Putamen (tissue), 1 donor: ENCODE data around the gene BIVM.
"Not testable (repeated sequence)": the region's sequence is repeated elsewhere in the genome, so short reads cannot be mapped to it uniquely, and the experiment has no call there.

ENCODE experiments used
- DNase-seq: peaks from one replicate; pipeline ENCODE4 v3.0.0-alpha.2; 2016; ENCODE audit warnings: low spot score

Gene BIVM, protein sequence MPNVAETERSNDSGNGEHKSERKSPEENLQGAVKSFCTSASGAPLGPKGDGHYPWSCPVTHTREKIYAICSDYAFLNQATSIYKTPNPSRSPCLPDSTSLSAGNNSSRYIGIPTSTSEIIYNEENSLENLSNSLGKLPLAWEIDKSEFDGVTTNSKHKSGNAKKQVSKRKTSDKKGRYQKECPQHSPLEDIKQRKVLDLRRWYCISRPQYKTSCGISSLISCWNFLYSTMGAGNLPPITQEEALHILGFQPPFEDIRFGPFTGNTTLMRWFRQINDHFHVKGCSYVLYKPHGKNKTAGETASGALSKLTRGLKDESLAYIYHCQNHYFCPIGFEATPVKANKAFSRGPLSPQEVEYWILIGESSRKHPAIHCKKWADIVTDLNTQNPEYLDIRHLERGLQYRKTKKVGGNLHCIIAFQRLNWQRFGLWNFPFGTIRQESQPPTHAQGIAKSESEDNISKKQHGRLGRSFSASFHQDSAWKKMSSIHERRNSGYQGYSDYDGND

DNA sequence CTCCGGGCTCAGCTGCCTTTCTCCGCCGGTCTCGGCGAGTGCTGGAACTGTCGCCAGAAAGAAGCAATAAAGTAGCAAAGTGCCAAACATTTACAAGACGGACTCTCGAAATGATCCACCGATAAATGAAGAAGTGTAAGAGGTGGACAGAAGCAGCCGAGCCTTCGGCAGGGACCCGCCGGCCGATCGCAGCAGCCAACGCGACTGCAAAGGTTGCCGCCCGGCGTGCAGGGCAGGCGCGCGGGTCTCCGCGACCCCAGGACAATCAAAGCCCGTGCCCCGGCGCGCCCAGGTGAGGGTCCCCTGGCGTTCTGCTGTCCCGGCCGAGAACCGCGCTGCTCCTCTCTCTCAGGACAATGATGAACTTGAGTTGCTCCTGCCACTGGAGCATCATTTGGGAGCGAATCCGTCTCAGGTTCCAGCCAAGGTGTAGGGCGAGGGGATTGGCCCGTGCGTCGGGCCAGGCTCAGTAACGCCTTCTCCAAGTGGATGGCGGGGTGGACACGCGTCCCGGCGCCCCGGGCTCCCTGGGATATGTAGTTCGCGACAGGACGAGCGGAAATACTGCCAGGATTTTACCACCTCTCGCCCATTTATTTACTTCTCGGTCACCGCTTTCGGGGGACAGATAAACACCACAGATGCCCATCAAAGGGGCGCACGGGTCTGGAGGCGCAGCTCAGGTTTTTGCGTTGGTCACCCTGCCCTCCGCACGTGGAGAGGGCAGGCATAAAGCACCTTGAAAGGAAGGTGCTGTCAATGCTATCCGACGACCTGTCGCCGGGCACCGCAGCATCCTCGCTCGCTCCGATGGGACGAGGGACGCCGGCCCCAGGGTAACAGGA lies at the start of gene BIVM, which contains the start of gene POGLUT2:
BIVM (plus strand) TSS at position 539 of the 845 bp plus-strand sequence. CDS start 8,149 bp downstream, outside the sequence.
POGLUT2 (minus strand) TSS at position 396 of the 845 bp plus-strand sequence; CDS start at position 90, 306 bp downstream.
- DNase-seq: peak; percentile 90

DNA sequence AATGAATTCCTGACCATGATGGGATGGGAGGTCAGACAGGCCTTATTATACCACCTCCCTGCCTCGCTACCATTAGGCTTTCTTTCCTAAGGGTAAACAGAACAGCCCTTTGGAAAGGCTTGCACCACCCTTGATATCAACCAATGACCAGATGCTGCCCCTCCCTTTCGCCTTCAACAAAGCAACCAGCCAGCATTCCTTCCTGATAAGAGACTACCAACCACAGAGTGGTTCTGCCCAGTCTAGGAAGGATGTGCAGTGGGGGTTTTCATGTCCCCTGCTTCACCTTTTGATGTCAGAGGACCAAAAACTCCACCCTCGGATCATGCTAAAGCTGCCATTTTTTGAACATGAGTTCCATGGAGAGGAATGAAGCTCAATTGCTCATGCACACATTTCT lies 47.0 kb upstream of the BIVM start:
- no peak for DNase-seq

DNA sequence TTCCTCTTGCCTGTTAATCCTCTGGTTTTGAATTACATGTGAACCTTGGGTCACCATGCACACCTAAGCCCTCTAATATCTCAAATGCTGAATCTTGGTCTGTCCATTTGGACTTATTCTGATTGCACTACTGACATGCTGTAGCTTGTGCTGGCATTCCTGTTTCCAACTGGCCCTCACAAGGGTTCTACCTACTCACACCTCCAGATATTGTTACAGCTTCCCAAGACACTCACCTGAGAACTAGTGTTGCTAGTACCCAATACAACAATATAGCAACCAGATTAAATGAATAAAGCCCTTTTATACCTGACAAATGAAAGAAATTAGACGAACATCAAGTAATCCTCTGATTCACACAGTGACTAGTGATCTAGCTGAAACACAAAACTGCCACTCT lies 41.9 kb upstream of the BIVM start:
- DNase-seq: no peak

DNA sequence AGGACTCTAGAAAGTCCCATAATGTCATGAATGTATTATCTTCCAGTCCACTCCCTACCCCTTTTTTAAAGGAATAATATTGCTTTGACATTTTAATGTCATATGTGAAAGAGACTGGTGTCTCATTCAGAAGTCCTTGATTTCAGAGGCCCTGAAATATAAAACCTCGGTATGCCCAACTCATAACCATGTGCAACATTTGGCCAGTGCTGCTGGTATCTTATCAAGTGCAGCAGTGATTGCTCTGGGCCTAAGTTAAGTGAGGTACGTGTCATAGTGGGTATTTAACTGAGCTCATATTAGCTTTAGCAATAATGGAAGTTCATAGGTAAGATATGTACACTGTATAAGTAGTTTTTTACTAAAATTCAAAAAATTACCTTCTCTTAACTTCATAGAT lies 40.1 kb upstream of the BIVM start:
- no peak for DNase-seq

DNA sequence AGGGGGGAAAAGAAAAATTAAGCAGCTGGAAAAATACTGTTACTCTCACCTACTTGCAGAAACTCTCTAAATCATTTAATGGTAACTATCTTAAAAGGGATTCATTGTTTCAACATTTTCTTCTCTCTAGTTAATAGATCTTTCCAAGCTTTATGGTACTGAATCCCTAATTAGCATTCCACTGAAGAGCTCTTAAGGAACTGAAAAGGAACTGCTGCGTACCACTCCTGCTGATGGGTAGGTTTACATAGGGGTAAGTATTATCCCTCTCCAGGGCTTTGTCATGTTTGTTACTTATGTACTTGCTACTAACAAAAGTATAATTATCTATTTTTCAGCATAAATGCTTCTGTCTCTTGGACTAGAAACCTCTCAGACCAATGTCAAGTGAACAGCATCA lies 37.8 kb upstream of the BIVM start:
- no peak for DNase-seq

DNA sequence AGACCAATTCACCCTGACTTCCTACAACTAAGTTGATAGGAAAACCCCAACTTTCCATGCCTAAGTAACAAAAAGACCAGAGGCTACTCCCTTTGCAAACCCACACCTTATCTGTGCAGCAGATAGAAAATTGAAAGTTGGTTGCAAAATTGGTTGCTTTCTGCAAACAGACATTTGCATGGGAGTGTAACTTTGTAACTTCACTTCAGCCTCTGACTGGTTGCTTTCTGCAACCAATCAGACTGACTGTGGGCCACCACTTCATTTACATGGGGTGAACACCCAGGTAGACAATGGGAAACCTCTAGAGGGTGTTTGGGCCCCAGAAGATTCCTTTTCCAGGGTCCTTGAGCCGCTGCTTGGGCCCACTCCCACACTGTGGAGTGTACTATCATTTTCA lies 35.2 kb upstream of the BIVM start:
- no peak for DNase-seq

DNA sequence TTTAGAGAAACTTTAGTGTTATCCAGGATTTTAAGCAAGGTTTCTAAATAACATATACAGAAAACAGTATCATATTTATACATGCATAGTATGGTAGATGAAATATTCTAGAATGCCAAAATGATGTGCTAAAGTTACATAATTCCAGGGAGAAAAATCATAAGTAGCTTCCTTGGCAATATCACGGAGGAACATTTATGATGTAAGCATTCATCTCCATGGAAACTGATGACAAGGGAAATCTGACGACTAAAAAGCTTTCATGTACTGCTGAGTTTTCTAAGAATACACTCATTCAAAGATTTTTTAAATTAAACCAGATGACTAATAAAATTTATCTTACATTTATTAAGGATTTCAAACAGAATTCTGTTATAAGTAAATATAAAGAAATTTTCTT lies 30.0 kb upstream of the BIVM start:
- no peak for DNase-seq

DNA sequence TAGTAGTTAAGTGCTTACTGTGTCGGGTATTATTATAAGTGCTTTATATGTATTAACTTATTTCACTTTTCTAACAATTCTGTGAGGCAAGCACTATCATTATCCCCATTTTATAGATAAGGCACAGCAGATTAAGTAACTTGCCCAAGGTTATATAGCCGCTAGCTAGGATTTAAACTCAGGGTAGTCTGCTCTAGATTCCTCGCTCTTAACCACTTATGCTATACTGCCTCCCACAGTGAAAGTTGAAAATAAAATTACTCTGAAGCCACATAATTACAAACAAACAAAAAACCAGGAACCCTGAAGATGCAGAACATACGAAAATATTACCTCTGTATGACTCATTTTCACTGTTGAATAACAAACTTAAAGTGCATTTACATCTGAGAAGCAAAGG lies 29.2 kb upstream of the BIVM start:
- no peak for DNase-seq

DNA sequence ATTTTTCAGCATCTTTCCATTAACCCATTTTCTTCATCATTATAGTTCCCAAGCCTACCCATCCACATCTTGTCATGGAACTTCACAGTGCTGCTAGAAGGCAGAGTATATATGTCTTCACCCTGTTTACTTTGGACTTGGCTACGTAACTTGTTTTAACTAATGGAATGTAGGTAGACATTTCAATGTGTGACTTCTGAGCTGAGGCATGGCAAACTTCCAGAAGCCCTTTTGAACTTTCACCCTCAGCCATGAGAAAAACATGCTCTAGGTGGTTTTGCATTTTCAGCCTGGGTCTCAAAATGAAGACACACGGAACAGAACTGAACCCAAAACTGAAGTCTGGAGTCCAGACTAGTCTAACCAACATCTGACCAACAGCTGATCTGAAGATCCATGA lies 28.5 kb upstream of the BIVM start:
- DNase-seq: no peak

DNA sequence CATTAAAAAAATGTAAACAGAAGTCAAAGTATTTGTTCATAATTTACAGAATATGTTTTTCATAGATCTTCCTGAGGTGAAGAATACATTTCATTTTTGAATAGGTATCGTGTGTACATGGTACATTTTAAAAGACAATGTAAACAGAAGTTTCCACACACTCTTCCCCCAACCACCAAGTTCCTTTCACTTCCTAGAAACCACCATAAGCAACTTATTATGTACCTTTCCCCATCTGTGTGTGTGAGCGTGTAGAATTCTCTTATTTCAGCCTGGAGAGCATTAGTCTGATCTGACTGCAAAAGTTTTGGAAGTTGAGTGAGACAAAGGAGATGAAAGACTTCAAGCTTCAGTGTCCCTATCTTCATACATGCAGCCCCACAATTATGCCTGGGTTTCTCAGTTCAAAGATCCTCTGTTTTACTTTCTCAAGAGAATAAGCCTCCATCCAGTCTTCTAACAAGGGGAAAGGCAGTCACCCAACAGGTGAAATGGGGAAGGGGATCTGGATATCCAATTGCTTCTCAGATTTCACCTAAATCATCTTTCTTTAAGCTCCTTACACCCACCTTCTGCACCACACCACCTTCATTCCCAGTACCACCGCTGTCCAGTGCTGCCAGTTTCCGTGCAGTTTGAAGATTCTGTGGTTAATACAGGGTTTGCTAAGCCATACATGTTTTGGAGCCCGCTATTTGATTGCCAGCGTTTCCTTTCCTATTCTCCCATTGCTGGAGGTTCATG lies 27.4 kb upstream of the BIVM start:
- DNase-seq: no peak

DNA sequence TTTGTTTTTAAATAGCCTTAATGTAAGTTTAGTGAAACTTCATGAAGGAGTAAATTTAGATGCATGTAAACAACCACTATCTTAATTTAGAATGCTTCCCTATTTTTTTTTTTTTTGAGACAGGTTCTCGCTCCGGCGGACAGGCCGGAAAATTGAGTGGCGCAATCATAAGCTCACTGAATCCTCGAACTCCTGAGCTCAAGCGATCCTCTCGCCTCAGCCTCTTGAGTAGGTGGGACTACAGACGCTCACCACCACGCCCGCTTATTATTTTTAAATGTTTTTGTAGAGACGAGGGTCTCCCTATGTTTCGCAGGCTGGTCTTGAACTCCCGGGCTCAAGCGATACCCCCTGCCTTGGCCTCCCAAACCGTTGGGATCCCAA lies 26.9 kb upstream of the BIVM start:
- no peak for DNase-seq

DNA sequence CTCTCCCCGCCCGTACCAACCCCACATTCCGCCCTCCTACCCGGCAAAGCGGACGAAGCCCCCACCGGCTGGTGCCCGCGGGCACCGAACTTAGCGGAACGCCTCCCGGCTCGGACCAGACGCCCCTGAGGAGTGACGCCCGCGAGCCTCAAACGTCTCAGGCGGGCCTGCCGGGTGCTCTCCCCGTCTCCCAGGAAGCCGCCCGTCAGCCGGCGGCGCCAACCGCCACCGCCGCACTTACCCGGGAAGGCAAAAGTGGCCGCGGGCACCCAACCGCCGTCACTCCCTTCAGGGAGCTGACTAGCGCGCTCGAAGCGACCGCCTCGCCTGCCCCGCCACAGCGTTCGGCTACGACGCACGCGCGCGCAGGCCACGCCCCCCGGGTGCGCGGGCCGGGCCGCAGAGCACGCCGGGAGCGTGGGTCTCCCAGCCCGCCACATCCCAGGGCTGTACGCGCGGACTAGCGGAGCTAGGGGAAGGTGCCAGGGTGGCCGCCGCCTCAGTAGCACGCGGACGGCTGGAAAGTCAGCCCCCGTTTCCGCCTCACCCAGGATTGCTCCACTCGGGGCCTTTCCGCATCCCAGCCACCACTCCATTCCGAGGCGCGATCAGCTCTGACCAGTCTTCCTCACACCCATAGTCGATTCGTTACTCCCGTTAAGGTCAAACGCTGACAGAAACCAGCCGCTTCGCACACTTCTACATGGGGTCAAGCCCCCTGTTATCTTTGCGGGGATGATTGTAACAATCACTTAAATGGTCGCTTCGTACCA lies 25.3 kb upstream of the BIVM start, which contains the start of gene TEX30:
TEX30 (minus strand) TSS at position 346 of the 773 bp plus-strand sequence. CDS start 3,760 bp downstream, outside the sequence.
- DNase-seq: peak; percentile 83

DNA sequence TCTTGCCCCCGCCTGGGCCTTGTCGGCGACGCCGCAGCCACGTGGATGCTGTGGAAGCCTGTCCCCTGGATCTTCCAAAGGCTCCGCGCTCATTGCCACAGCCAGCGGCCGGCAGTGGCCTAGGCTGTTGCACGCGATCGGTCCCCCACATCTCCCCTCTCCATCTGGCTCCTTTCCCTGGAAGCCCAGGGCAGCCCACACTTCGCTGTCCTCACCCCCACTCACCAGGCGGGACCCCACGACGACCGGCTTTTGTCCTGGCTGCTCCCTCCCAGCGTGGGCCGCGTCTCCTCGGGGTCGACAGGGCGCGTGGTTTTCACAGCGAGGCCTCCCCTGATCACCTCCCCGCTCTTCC lies 24.7 kb upstream of the BIVM start:
- DNase-seq: no peak

DNA sequence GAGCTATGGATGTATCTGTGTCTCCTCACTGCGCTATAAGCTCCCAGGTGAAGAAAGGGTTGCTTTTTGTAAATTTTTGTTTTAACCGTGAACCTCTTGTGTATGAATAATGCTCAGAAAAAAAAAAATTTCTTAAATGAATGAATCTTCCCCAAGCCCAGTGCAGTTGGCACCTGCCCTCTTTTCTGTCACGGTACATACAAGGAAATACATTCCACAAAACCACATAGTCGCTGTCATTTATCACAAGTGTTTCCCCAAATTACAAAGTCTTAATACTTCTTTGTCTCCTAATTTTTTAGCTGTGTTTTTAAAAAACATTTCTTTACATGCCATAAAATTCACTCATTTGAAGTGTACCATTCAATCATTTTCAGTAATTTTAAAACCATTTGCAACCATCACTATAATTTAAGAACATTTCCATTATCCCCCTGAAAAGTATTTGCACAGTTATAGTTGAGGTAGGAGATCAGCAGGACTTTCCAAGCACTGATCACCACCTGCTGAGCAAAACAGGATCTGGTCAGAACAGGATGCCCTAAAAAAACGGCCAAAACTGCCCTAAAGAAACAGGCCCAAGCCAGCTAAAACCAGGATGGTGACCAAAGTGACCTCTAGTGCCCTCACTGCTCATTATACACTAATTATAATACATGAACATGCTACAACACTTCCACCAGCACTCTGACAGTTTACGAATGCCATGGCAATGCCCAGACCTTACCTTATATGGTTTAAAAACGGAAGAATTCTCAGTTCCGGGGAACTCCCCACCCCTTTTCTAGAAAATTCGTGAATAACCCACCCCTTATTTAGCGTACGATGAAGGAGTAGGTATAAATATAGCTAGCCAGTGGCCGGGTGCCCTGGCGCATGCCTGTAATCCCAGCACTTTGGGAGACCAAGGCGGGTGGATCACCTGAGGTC lies 24.1 kb upstream of the BIVM start:
- no peak for DNase-seq

DNA sequence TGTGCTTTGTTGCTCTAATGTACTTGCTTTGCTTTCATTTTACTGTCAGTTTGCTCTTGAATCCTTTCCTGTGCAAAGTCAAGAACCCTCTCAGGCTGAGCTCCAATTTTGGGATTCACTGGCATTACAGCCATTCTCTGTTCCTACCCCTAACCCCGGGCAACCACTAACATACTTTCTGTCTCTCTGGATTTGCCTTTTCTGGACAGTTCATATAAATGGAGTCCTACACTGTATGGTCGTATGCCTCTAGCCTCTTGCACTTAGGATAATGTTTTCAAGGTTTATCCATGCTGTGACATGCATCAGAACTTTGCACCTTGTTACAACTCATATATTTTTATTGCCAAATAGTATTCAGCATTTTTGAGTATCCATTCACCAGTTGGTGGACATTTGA lies 22.6 kb upstream of the BIVM start:
- DNase-seq: no peak

DNA sequence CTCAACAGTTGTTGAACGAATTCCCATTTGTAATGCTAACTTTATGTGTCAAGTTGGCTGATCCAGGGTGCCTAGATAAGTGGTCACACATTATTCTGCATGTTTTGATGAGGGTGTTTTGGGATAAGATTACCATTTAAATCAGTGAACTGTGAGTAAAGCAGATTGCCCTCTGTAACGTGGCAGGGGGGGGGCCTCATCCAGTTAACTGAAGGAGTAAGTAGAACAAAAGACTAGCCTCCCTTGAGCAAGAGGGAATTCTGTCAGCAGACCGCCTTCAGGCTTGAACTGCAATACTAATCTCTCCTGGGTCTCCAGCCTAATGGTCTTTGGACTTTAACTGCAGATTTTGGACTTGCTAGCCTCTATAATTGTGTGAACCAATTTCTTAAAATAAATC lies 21.2 kb upstream of the BIVM start:
- DNase-seq: no peak

DNA sequence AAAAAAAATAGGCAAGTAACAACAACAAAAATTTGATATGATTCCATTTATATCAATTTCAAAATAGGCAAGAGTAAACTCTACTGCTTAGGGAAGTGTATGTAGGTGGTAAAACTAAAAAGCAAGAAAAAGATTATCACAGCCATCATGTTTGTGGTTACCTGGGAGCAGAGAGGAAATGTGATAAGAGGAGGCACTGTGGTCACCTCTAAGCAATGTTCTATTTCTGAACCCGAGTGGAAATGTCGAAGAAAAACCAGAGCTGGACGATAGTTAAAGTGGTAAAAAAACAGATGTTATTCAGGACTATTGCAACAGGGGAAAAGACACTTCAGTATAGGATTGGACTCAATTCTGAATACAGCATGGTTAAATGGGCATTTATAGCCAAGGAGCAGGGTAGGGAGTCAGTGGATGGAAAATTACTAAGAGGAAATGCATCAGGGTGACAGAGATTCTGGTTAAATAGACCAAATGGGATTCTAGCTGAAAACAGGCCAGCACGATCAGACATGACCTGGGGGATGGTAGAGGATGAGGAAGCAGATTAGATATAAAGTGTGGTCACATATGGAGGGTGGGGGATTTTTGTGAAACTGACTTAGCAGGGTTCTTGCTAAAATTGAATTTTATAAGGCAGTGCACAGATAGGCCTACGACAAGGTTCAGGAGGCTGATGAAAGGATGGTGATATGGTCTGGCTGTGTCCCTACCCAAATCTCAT lies 19.3 kb upstream of the BIVM start:
- DNase-seq: no peak

DNA sequence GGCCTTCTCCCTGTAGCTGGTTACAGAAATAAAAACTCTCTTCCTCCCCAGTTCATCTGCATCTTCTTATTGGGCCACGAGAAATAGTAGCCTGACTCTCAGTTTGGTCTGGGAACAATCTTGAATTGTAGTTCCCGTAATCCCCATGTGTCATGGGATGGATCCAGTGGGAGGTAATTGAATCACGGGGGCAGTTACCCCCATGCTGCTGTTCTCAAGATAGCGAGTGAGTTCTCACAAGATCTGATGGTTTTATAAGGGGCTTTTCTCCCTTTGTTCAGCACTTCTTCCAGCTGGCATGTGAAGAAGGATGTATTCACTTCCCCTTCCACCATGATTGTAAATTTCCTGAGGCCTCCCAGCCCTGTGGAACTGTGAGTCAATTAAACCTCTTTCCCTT lies 18.3 kb upstream of the BIVM start:
- DNase-seq: not testable (repeated sequence)

DNA sequence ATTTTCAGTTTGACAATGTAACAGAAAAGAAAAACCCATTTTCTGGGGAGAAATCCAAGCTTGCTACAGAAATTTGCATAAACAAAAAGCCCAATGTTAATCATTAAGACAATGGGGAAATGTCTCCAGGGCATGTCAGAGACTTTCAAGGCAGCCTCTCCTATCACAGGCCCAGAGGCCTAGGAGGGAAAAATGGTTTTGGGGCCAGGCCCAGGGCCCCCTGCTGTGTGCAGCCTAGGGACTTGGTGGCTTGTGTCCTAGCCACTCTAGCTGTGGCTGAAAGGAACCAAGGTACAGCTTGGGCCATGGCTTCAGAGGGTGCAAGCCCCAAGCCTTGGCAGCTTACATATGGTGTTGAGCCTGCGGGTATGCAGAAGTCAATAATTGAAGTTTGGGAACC lies 17.3 kb upstream of the BIVM start:
- no peak for DNase-seq

DNA sequence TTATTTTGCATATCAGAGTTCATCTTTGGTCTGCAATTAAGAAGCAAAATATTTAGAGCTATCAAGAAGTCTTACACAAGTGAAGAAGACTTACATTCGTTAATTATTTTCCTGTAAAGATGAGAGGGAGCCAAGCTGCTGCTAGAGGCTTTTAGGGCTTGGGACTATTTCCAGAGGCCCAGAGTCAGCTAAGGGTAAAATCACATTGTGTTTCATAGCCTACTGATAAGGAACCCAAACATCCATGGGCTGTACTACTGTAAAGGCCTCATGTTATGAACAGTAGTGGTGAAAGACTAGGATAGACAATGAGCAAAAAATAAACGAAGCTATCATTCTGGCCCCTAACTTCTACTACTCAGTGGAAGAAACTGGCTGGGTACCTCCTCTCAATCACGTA lies 14.4 kb upstream of the BIVM start:
- no peak for DNase-seq
